Kidney capillary endothelial cell (primary cell): ENCODE measurements around the gene AKAP13.

ENCODE experiments used
- DNase-seq: peaks from one replicate; pipeline ENCODE4 v3.0.0-alpha.2; 2018; ENCODE audit warnings: low spot score

AKAP13 gene

DNA sequence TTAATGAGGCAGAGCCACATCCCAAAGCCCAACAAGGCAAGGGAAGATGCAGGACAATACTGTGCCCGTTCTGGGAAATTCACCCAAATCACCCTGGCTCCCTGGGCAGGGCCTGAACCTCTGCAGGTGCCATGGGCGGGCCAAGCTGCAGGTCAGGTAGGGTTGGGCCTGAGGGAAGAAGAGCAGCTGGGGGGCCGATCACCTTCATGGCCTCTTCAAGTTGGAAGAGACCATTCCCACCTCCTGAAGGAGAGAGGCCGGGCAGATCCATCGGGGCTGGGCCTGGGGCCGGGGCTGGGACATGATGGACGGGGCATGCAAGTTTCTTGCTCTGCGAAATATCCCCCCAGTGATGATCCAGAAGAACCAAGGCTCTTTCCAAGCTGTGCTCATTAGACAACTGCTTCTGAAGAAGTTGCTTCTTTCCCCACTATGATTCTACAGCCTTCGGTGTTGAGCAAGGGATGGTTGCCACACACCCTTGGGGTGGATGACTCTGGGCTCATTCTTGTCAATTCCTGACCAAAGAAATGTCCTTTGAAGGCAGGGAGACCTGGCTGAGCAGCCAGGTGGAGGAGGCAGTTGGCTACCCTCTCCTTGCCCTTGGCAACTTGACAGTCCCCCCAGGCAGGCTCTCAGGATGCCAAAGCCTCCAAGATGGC is 376.1 kb downstream of the AKAP13 start:
- DNase-seq: no peak

GRCh38 chr15:85757073-85757938 is 376.9 kb downstream of the AKAP13 start:
- no peak for DNase-seq

DNA sequence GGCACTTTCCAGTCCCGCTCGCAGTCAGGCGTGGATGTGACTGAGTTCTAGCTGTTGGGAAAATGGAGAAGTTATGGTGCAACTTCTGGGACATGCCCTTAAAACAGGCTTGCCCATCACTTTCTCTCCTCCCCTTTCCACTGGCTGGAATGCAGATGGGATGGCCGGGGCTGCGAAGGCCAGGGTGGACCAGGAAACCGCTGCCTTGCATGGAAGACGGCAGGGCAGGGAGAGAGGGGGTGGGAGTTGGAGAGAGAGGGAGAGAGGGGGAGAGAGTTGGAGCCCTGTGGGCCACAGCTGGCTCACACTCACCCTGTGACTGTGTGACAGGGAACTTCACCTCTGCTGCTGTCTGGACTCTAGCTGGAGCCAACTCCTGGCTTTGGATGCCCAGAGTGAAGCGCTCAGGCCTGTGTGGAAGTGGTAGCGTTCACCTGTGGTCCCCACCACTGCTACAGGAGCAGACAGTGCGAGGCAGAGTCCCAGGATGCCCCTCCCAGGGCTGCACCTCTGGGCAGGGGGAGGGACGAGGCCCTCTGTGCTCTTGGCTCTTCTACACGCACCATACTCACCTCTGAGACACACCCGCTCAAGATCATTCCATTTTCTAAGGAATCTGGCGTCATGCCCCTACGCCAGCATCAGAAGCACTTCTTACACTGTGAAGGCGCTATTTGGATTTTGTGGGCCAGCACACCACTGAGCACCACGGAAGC is 377.7 kb downstream of the AKAP13 start:
- DNase-seq: no peak

DNA sequence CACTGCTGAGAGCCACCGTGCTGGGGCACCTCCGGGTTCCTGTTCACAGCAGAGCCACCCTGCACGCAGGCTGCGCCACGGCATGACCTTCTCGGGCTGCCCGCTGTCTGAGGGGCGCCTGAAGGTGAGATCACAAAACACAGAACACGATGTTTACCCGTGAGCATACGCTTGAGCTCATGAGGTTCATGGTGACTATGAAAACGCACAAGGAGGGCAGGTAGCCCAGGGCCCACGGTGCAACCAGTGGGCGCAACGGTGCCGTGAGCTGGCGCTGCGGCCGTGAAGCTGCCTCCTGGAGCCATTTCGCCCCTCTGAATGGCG is 378.2 kb downstream of the AKAP13 start:
- no peak for DNase-seq

DNA sequence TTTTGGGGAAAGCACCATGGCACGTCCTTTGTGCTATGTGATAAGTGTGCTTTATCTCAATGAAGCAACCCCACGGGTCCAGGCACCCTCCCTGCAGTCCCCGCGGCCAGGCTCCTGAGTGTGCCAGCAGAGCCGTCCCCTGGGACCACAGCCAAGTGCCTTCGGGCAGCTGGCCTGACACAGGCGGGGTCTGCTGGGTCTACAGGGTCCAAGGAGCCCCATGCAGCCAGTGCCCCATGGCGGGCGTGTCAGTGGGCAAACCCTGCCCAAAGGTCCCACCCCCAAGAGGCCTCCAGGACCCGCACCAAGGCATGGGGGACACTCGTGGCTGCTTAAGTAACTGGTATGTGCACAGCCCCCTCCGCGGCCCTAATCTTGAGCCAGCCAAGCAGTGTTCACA is 379.0 kb downstream of the AKAP13 start:
- DNase-seq: no peak

DNA sequence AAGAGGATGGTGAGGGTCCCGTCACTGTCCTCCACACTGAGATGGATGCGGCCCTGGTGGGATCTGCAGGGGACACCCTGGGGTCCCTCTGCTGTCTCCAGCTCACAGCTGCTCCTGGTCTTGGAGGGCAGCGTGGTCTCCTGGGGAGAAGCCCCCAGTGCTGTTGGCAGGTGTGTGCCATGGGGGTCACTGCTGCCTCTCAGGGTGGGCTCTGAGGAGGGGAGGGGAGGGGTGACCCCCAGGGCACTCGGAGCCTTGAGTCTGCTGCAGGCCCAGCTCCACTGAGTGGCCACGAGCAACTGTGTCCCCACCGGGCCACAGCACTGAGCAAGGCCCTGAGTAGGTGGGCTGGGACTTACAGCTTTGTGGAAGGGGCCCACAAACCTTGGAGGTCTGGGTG is 379.6 kb downstream of the AKAP13 start:
- no peak for DNase-seq

- DNase-seq: no peak
Measured at GRCh38 chr15:85760531-85761371, 380.3 kb downstream of the AKAP13 start.

GRCh38 chr15:85761635-85762034 is 381.2 kb downstream of the AKAP13 start:
- DNase-seq: no peak

- DNase-seq: no peak
Measured at GRCh38 chr15:85762039-85762755, 381.8 kb downstream of the AKAP13 start.

GRCh38 chr15:85762756-85763127 is 382.3 kb downstream of the AKAP13 start:
- DNase-seq: no peak

DNA sequence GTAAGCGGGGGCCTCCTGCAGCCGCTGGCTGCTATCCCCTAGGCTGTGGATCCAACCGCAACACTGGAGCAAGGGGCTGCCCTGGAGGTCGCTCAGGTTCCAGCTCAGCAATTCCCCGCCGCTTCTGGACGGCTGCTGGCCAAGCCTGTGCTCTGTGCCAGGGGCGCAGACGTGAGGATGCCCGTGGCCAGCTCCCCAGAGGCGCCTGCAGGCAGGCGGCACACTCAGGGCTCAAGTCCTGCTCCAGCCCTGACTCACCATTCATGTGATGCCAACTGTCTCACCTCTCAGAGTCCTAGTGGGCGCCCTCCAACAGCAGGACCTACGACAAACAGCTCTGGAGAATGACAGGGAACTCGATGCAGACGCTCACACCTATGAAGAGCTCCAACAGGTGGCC is 382.8 kb downstream of the AKAP13 start:
- no peak for DNase-seq

GRCh38 chr15:85763673-85764633 is 383.6 kb downstream of the AKAP13 start:
- no peak for DNase-seq

- no peak for DNase-seq
Measured at GRCh38 chr15:85764649-85765277, 384.4 kb downstream of the AKAP13 start.

DNA sequence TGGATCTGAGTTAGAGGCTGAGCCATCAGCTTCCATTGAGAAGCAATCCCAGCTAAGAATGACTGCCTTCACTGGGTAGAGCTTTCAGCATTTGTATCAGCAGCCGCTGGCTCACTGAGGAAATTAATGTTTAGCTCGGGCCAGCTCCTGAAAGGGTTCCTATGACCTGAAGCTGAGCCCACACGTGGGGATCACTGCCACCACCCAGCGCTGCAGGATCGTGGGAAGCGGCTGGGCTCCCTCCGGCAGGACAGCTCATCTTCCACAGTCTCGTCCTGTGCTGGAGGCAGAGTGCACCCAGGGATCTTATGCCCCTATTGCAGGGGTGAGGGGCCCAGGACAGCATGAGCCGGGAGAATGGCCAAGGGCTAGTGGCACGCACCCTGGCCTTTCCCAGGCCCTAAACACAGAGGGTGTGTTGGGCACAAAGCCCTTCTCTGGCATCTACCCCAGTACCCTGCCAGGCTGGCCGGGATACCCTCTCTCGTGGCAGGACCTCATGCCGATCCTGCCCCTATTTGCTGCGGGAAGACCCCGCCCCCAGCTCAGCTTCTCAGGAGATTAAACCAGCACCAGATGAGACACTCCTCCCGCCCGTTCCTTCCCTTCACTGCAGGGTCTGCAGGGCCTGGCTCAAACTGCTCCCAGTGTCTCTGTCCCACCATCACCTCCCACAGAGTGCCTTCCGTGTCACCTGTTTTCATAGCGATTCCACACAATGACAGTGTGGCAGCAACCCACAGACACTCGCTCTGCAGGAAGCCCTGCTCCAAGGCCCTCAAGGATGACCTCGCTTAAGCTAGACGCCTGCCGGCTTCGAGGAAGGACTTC is 385.8 kb downstream of the AKAP13 start:
- DNase-seq: no peak

- no peak for DNase-seq
Measured at GRCh38 chr15:85767785-85768529, 387.6 kb downstream of the AKAP13 start.

DNA sequence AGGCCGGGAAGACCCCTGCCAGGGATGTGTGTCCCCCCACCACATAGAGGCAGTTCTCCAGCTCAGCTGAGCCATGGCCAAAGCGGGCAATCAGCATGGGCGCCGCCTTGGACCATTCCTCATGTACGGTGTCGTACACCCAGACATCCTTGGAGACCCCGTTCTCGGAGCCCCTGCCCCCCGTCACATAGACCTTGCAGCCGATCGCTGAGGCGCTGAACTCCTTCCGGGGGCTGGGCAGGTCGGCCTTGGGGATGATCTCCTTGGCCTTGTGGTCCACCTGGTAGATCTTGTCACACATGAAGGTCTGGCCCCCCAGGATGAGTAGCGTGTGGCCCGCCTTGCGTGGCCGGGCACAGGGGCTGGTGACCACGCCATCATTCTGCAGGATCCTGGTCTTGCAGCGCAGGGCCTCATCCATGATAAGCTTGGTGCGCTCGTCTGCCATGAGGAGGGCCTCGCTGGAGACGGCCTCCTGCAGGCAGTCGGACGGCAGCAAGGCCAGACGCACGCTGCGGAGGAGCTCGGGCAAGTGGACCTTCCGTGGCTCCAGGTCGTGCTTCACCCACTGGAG is 388.3 kb downstream of the AKAP13 start:
- DNase-seq: no peak

- no peak for DNase-seq
Measured at GRCh38 chr15:85769182-85769900, 388.9 kb downstream of the AKAP13 start.
